NCI-H128 (cell line): Measurements from ENCODE around the gene PUS1.
"Not testable (repeated sequence)": the region's sequence is repeated elsewhere in the genome, so short reads cannot be mapped to it uniquely, and the experiment has no call there.

ENCODE experiments used
- DNase-seq: peaks from one replicate; lab custom pipeline; 2025; ENCODE audit not compliant: unreplicated experiment; lab: John Stamatoyannopoulos, UW

The PUS1 gene

GRCh38 chr12:131934535-131934934, 5.5 kb downstream of the PUS1 start:
- DNase-seq, result no peak

- no peak for DNase-seq
These were observed 9.0 kb downstream of the PUS1 start for GRCh38 chr12:131938082-131938481.

- no peak for DNase-seq
These were observed 9.9 kb downstream of the PUS1 start for GRCh38 chr12:131939007-131939406.

GRCh38 chr12:131940141-131940547, 11.1 kb downstream of the PUS1 start:
- no peak for DNase-seq

DNA sequence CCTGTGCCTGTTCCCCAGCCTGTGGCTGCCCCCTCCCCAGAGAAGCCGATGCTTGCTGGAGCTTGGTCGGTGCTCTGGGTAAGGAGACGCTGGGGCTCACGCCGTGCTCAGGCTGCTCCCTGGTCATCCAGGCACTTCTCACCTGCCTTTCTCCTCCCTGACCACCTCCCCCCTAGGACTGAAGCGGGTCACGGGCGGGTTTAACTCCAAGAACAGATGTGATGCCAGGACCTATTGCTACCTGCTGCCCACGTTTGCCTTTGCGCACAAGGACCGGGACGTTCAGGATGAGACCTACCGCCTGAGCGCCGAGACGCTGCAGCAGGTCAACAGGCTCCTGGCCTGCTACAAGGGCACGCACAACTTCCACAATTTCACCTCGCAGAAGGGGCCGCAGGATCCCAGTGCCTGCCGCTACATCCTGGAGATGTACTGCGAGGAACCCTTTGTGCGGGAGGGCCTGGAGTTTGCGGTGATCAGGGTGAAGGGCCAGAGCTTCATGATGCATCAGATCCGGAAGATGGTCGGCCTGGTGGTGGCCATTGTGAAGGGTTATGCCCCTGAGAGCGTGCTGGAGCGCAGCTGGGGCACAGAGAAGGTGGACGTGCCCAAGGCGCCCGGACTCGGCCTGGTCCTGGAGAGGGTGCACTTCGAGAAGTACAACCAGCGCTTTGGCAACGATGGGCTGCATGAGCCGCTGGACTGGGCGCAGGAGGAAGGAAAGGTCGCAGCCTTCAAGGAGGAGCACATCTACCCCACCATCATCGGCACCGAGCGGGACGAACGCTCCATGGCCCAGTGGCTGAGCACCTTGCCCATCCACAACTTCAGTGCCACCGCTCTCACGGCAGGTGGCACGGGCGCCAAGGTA, 12.3 kb downstream of the PUS1 start:
- no peak for DNase-seq

DNA sequence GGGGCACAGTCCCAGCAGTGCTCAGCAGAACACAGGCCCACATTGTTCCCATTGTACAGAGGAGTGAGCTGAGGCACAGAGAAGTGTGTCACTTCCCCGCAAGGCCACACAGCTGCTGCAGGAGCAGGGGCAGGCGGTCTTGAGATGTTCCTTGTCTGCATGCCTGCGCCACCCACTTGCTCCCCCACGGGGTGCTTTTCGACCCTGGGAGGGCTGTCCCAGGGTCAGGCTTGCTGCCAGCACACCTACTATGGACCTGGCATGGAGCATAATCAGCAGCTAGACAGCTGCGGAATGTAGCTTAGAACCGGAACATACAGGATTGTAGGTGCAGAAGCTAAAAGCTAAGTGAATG, 12.9 kb downstream of the PUS1 start:
- DNase-seq, result no peak

DNA sequence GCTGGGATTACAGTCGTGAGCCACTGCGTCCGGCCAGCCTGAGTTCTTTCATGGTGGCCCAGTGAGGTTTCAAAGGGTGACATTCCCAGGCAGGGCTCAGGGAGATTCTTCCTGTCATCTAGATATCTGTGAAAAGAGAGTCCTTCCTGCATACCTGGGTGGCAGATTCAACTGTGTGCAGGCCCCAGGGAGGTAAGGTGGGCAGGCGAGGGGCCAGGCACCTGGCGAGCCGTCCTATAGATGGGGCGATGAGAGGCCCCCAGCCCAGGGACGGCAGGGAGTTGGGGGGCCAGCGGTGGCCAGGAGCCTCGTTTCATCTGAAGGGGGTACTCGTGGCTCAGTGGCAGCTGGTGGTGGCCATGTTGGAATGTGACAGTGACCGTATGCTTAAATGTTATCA, 13.6 kb downstream of the PUS1 start:
- DNase-seq, result no peak

GRCh38 chr12:131943389-131943788, 14.3 kb downstream of the PUS1 start:
- DNase-seq, result no peak

DNA sequence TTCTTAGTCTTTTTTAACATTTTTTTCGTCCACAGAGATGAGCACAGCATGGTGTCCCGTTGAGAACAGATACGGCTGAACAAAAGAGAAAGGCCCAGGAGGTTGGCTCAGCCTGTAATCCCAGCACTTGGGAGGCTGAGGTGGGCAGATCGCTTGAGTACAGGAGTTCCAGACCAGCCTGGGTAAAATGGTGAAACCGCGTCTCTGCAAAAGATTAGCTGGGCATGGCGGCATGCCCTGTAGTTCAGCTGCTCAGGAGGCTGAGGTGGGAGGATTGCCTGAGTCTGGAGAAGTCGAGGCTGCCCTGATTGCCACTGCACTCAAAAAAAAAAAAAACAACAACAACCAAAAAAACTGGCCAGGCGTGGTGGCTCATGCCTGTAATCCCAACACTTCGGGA, 14.8 kb downstream of the PUS1 start:
- DNase-seq, result no peak

DNA sequence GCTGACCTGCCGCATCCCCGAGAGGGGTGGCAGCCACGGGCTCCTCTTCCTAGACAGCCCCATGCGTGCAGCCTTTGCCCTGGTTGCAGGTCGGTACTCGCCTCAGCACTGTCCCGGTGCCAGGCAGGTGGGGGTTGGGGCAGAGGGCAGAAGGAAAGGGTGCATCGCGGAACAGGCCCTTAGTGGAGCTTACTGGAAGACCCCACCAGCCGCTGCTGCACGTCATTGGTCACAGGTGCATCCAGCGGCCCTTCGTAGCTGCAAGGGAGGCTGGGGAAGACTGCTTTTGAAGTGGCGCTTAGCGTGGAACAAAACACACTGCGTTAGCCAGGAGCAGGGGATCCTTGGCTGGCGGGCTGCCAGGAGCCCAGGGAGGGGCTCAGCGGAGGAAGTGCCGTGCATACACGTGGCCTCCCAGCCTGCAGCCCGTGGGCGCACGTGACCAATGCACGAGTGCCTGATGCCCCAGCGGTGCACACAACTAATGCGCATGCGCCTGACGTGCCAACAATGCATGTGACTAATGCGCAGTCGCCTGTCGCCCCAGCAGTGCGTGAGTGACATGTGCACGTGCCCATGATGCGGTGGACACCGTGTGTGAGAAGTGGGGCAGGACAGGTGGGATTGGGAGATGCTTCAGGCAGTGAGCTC, 15.7 kb downstream of the PUS1 start:
- no peak for DNase-seq

GRCh38 chr12:131946757-131947156, 17.7 kb downstream of the PUS1 start:
- no peak for DNase-seq

DNA sequence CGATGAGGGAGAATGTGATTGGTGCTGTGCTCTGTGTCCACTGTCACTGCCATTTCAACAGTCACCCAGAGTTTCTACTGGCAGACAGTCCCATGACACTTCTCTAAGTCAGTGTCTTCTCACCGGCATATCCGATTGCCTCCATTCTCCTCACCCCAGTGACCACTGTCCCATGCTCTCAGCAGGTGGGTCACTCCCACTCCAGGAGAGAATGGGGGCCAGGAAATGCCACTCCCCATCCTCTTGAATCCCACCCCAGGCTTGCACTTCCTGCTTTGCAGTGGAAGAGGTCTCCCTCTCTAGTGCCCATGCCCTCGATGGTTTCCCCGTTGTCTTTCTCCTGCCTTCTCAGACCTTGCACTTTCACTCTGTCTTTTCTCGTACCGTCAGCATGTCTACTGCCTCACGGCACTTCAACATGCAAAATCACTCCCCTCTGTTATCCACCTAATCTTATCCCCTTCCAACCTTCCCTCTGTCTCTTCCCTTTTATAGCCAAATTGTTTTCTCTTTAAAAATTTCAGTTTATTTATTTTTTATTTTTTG, 18.5 kb downstream of the PUS1 start:
- DNase-seq, result no peak

- DNase-seq, result no peak
These were observed 19.2 kb downstream of the PUS1 start for GRCh38 chr12:131948166-131948712.

DNA sequence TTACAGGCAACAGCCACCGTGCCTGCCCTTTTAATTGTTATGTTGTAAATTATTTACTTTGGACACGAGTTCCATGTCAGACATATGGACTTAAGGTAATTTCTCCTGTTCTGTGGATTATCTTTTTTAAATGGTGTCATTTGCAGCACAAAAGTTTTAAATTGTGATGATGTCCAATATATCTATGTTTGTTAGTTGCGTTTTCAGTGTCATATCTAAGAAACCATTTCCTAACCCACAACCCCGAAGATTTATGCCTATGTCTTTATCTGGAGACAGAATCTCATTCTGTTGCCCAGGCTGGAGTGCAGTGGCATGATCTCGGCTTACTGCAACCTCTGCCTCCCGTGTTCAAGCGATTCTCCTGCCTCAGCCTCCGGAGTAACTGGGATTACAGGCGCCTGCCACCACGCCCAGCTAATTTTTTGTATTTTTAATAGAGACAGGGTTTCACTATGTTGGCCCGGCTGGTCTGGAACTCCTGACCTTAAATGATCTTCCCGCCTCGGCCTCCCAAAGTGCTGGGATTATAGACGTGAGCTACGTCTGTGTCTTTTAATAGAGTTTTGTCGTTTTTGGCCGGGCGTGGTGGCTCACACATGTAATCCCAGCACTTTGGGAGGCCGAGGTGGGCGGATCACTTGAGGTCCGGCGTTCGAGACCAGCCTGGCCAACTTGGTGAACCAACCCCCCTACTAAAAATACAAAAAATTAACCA, 19.8 kb downstream of the PUS1 start:
- not testable (repeated sequence) for DNase-seq

GRCh38 chr12:131949431-131950181, 20.5 kb downstream of the PUS1 start, which contains the start of gene EP400:
EP400 (plus strand) TSS chr12:131949942; CDS start chr12:131960620, 10,678 bp downstream.
- peak; percentile 69 for DNase-seq

GRCh38 chr12:131950182-131950913, 21.3 kb downstream of the PUS1 start:
- DNase-seq, result no peak

DNA sequence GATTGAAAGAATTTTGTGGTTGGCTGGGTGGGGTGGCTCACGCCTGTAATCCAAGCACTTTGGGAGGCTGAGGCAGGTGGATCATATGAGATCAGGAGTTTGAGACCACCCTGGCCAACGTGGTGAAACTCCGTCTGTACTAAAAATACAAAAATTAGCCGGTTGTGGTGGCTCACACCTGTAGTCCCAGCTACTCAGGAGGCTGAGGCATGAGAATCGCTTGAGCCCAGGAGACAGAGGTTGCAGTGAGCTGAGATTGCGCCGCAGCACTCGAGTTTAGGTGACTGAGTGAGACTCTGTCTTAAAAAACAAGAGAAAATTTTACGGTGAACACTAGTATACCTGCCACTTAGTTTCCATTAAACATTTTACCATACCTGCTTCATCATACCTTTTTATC, 24.7 kb downstream of the PUS1 start:
- DNase-seq, result not testable (repeated sequence)

GRCh38 chr12:131954460-131954859, 25.4 kb downstream of the PUS1 start:
- not testable (repeated sequence) for DNase-seq

DNA sequence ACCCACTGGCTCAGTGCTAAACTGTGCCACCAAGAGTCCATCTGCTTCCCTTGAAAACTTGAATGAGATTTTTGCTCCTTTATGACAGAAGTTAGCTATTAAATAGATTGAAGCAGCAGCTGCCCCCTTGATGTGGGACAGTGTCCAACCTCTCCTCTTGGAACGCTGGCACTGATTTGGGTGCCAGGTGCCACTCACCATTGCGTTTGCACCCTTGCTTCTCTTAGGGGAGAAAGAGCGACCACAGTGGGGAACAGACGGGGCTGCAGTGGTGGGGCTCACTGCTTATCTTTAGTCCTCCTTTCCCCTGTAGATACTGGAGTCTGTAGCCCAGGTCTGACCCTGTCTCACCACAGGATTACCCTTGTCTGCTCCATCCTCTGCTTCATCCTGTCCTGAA, 30.0 kb downstream of the PUS1 start:
- no peak for DNase-seq
